CD4-positive, alpha-beta T cell treated with Interferon alpha-2 for 1 hour (primary cell): ENCODE measurements around the gene TMEM51.
A peak's percentile ranks its signal among the peaks of the same experiment; 100 is the strongest.
"Not testable (repeated sequence)": the region's sequence is repeated elsewhere in the genome, so short reads cannot be mapped to it uniquely, and the experiment has no call there.

ENCODE experiments used
- DNase-seq, 2 donors: peaks; one replicate each; pipeline ENCODE4 v3.0.0-alpha.2; 2020 to 2022

TMEM51 gene

DNA sequence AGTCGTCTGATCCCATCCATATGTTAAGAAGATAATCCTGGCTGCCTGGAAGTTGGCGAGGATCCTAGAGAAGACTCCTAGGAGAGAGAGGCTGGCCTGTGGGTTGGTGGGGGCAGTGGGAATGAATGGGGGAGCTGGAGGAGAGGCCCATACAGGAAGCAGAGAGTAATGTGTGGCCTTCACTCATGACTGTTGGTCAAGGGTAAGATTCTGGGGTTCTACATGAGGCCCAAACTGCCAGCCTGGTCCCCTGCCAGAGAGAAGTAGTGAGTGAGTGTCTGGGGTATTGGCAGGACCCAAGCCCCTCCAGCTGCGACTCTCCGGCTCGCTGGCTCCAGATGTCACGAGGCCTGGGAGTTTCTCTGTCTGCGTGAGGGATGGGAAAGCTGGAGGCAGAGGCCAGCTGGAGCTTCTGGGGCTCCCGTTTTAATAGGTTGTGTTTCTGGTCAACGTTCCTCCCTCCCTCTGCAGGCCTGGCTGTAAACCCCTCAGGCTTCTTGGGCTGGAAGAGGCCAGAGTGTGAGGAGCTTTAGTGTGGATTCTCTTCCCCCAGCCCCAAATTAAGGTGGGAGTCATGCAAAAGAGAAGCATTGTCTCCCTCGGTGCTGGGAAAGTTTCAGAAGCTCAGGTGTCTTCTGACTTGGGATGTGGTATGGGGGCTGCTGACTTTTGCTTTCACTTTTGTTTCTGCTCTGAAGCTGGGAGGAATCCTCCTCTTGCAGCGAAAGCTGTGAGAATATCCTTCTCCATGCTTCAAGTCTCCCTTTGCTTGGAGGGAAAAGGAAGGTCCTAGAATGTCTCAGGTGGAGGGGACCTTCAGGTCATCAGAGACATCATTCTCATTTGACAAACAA is 2.6 kb downstream of the TMEM51 start:
- peak in 1 of 2 donors; percentile 23 for DNase-seq

GRCh38 chr1:15156807-15157380 is 3.3 kb downstream of the TMEM51 start:
- DNase-seq = no peak

DNA sequence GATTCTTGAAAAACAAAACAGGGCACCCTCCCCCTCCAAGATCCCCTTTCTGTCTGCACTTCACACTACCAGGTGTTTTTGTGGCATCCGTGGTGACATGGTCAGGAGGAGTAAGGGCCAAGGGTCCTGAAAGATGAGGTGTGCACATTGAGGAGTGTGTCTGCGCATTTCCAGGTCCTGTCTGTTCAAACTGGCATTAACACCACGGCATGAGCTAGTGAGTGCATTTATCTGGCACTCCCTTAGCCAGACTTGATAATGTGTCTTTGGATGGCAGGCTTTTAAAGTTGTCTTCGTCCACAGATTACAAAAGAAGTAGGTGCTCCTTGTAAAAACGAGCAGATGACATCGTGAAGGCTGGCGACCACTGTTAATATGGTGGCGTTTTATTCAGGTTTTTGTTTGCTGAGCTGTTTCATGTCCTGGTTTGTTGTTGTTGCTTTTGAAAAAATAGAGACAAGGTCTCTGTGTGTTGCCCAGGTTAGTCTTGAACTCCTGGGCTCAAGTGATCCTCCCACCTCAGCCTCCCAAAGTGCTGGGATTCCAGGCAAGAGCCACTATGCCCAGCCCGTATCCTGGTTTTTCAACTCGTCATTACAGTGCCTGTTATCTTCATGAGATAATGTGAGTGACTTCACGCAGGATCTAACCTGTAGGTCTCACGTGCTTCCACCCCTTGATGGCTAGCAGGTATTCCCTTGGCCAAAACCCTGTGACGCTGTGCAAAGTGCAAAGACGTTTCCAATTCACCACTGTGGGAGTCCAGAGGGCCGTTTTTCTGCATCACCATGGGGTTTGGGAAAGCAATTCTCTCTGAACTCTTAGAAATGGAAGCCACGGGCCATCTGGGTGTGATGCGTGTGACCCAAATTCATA is 4.2 kb downstream of the TMEM51 start:
- DNase-seq = no peak

DNA sequence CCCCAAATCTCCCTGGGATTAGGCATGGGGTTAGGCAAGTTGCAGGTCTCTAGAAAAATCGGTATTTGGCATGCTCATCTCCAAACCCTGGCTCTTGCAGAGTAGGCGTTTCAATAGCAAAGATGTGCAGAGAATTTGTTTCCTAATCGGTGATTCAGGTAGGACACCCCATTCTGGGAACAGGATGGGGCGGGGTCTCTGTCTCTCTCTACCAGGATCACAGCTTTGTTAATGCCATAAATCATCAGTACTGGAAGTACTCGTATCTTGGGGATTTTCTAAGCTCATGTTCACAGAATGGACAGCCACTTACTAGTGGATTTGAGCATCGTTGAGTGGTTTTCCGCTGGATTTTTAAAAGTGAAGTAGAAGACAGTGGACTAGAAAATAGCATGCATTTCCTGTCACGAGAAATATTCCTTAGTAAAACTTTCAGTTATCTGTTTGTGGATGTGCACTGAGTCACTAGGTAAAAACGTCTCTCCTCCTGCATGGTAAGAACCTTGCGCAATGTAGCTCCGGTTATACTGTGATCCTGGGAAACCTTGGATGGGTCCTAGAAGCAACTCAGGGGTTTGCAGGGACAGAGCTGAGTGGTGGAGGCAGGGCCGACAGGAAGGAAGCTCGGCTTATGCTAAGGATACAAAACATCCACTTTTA is 5.1 kb downstream of the TMEM51 start:
- DNase-seq = no peak

DNA sequence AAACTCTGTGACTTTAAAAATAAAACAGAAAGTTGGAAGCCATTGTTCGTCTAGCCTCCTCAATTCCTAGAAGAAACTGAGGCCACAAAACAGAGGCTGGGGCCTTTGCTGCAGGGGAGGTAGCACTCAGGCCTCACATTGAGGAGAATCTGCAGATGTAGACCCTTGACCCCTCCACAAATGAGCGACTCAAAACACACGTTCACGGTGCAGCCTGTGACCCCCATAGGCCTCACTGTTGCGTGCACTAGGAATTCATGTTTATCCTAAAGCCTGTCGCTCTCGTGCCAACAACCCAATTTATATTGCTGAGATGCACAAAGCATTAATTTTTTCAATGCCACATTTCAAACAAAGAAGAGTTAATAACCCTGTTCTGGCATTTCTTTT is 5.6 kb downstream of the TMEM51 start:
- DNase-seq = no peak

GRCh38 chr1:15160626-15161025 is 7.1 kb downstream of the TMEM51 start:
- DNase-seq = no peak

- DNase-seq = no peak
Measured at GRCh38 chr1:15167386-15167785, 13.8 kb downstream of the TMEM51 start.

GRCh38 chr1:15168479-15168878 is 14.9 kb downstream of the TMEM51 start:
- DNase-seq = no peak

- no peak for DNase-seq
Measured at GRCh38 chr1:15170071-15170470, 16.5 kb downstream of the TMEM51 start.

DNA sequence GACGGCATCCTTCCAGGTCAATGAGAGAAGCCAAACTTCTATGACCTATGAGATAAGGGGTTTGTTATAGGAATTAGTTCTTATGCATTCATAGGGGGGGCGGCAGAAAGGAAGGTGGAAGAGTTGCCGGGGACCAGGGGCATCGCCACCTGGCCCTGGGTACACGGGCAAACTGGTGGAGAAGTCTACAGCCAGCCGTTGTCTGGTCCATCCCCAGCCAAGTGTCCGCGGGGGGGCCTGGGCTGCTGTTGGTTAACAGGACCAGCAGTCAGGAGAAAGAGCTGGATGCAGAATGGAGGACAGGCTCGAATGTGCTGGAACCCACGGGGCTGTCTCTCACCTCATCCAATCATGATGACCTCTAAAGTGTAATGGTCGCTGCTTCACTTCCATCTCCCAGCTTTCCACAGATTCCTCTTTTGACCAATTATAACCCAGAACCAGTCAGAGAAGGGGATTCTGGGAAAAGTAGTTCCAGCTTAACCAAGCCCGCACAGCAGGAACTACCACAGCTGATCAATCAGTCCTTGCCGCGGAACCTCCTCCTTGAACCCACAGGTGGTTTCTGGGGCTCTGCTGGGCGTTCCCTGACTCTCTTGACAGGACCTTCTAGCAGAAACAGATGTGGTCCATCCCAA is 17.8 kb downstream of the TMEM51 start:
- DNase-seq = no peak

DNA sequence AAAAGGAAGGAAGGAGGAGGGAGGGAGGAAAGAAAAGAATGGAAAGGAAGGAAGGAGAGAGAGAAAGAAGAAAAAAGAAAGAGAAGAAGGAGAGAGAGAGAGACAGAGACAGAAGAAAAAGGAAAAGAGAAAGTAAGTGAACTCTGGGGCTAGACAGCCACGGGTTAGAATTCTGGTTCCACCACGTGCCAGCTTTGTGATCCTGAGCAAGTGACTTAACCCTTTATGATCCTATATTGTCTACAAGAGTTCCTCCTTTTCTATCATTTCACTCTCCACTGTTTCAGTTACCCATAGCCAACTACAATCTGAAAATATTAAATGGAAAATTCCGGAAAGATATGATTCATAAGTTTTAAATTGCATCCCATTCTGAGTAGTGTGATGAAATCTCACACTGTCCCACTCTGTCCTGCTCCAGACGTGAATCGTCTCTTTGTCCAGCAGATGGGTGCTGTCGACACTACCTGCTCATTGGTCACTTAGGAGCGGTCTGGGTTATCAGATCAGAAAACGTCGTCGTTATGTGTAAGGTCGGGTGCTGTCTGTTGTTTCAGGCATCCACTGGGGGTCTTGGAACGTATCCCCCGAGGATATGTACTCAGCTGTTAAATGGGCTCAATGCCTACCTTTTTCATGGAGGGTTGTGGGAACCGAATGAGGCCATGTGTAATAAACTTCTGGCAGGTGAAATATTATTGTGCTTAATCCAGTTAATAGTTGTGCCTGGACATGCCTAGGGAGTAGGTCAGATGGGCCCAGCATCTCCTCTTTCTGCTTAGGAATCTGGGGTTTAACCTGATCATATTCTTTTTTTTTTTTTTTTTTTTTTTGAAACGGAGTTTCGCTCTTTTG is 19.1 kb downstream of the TMEM51 start:
- no peak for DNase-seq

DNA sequence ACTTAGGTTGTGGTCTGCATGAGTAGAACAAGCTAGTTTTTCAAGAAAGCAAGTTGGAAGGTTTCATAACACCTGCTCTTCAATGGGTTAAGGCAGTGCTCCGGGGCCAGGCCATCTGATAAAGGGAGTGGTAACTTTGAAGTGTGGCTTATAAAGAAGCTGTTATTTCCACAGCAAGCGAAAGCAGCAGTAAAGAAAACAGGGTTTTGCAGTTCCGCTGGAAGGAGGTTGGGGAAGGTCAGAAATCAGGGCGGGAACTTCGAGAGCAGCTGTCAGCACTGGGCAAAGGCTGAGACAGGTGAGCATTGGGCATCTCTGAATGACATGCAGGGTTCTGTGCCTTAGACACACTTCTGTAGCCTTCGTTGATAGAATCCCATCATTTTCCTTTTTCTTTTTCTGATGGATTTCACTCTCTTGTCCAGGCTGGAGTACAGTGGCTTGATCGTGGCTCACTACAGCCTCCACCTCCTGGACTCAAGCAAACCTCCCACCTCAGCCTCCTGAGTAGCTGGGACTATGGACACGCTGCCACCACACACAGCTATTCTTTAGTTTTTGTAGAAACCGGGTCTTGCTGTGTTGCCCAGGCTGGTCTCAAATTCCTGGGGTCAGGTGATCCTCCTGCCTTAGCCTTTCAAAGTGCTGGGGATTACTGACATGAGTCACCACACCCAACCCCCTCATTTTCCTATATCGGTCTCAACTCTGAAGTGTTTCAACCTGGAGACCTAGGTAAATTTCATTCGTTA is 20.5 kb downstream of the TMEM51 start:
- DNase-seq = no peak

- DNase-seq = no peak
Measured at GRCh38 chr1:15174615-15174983, 21.1 kb downstream of the TMEM51 start.

DNA sequence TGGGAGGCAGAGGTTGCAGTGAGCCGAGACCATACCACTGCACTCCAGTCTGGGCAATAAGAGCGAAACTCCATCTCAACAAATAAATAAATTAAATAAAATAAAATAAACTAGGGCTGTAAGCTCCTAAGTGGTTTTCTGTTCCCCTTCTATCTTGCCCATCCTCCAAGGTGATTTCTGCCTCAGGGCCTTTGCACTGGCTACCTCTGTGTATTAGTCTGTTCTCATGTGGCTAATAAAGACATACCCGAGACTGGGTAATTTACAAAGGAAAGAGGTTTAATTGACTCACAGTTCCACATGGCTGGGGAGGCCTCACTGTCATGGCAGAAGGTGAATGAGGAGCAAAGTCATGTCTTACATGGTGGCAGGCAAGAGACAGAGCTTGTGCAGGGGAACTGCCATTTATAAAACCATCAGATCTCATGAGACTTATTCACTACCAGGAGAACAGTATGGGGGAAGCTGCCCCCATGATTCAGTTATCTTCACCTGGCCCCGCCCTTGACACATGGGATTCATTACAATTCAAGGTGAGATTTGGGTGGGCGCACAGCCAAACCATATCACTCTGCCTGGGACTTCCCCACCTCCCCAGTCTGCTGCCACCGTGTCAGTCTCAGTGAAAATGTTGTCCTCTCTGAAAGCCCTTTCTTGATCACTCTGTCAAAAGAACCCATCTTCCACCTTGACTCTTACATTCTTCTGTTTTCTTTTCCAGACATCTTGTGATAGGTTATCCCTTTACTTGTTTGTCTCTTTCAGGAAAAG is 22.0 kb downstream of the TMEM51 start:
- DNase-seq = not testable (repeated sequence)

GRCh38 chr1:15176120-15176519 is 22.6 kb downstream of the TMEM51 start:
- DNase-seq = no peak

- no peak for DNase-seq
Measured at GRCh38 chr1:15176898-15177665, 23.5 kb downstream of the TMEM51 start.

DNA sequence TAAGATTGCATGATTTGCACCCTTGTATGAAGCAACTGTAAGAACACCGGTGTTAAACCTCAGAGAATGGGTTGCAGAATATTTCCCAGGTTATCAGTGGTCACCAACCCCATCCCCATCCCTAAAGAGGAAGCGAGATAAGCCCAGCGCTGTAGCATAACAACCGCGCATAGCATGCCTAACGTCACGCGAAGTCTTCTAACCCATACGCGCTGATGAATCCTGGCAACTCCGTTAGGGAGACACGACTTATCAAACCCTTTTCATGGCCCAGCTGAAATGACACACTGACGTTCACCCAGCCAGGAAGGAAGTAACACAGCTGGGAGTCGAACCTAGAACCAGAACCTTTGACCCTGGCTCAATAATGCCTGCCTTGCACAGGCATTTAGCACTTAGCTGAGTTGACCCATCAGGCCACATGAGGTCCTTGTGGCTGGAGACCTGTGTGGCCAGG is 24.2 kb downstream of the TMEM51 start:
- DNase-seq = no peak

DNA sequence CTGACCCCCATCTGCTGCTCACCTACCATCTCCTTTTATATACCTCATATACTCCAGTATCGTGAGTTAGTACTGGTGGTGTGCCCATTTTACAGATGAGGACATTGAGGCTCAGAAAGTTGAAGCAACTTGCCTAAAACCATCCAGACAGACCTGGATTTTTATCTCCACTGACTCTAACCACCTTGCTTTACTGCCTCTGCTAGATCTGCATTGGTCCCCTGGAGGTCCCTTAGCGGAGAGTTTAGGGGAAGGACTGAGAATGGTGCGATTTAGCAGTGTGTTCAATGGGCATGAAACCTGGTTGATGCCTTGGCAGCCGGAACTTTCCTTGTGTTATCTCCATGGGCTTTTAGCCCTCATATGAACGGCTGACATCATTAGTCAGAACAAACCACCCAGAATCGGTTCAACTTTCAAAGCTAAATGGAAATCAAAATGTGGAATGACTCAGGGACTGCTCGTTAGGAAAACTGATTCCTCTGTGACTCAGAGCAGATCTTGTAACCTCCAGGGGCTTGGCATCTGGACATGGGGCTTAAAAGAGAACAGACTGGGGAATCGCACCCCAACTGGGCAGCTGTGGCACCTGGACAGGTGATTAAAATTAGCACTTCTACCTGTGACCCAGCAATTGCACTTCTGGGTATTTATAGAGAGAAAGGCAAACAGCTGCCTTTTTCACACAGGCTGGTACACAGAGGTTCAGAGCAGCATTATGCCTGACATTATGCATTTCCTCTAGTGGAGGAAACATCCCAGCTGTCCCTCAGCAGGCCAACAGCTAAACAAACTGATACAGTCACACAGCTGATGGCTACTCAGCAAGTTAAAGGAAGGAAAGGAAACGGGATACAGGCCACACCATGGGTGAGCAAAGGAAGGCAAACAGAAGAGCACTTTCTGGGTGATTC is 25.3 kb downstream of the TMEM51 start:
- no peak for DNase-seq
